GM19397 (cell line): ENCODE results near the gene PTP4A2.
"Not testable (repeated sequence)": the region's sequence is repeated elsewhere in the genome, so short reads cannot be mapped to it uniquely, and the experiment has no call there.

Experiments
- ATAC-seq: cut with Tn5 transposase; IDR thresholded peaks from one replicate; pipeline ENCODE4 v1.9.1; 2021; ENCODE audit warnings: mild to moderate bottlenecking, moderate library complexity; ENCODE audit not compliant: unreplicated experiment

The PTP4A2 gene

DNA sequence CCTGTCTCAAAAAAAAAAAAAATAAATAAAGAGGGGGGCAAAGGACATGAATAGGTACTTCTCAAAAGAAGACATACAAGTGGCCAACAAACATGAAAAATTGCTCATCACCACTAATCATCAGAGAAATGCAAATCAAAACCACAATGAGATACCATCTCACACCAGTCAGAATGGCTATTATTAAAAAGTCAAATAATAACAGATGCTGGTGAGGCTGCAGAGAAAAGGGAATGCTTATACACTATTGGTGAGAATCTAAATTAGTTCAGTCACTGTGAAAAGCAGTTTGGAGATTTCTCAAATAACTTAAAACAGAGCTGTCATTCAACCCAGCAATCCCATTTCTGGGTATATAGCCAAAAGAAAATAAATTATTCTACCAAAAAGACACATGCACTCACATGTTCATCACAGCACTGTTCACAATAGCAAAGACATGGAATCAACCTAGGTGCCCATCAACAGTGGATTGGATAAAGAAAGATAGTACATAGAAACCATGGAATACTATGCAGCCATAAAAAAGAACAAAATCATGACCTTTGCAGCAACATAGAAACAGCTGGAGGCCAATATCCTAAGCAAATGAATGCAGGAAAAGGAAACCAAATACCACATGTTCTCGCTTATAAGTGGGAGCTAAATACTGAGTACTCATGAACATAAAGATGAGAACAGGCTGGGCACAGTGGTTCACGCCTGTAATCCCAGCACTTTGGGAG lies 42.5 kb downstream of the PTP4A2 start:
- not testable (repeated sequence) for ATAC-seq

DNA sequence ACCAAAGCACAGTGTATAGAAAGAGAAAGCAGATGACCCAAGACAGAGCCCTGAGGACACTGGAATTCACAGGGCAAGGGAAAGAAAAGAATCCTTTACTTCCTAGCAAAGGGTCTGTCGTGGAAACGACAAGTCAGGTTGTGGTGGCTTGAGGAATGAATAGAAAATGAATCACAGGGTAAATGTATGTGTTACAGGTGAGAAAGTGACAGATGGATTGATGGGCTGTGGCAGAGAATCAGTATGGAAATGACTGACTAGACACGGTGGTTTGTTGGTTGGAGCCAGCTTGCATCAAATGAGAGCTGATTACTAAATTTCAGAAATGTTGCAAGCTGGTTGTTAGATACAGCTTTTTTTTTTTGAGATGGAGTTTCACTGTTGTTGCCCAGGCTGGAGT lies 46.9 kb downstream of the PTP4A2 start:
- ATAC-seq: no peak

DNA sequence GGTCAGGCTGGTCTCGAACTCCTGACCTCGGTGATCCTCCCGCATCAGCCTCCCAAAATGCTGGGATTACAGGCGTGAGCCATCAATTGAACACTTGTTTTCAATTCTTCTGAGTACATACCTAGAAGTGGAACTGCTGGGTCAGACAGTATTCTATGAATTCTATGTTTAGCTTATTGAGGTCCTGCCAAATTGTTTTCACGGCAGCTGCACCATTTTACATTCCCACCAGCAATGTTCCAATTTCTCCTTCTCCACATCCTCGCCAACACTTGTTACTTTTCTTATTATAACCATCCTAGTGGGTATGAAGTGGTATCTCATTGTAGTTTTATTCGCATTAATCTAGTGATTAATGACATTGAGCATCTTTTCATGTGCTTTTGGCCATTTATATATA lies 49.9 kb downstream of the PTP4A2 start:
- ATAC-seq: no peak

DNA sequence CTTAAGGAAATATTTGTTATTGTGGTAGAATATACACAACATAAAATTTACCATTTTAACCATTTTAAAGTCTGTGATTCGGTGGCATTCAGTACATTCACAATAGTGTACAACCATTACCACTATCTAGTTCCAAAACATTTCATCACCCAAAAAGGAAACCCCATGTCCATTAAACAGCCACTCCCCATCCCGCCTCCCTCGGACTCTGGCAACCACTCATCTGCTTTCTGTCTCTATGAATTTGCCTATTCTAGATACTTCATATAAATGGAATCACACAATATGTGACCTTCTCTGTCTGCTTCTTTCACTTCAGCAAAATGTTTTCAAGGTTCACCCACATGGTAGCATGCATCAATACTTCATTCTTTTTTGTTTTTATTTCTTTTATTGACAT lies 51.3 kb downstream of the PTP4A2 start:
- no peak for ATAC-seq

DNA sequence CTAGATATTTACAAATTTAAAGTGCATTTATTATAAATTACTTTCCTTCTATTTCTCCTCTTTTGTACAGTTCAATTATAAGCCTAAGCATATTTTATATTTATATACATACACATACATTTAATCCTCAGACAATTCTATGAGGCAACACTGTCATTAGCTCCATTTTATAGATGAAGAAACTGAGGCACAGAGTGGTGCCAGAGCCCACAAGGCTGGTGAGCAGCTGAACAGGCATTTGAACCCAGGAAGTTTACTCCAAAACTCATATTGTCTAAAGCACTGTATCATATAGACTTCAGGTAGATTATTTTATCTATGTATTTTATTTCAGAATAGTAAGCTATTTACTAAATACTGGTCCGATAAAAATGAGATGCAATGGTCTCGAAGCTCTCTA lies 52.3 kb downstream of the PTP4A2 start:
- ATAC-seq: no peak

DNA sequence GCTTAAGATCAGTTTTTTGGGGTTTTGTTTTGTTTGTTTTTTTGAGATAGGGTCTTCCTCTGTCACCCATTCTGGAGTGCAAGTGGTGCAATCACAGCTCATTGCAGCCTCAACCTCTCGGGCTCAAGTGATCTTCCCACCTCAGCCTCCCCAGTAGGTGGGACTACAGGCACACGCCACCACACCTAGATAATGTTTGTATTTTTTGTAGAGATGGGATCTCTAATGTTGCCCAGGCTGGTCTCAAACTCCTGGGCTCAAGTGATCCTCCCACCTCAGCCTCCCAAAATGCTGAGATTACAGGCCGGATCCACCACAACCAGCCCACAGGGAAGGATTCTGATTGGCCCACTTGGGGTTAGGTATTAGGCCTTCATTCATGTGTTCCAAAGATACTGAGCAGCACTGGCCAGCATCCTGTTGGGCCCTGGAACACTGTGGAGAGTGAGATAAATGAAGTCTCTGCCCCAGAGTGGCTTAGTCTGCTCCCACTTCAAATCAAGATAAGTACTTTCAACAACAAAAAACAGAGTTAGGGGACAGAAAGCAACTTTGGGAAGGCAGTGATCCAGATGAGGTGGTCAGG lies 54.7 kb downstream of the PTP4A2 start:
- ATAC-seq: no peak

DNA sequence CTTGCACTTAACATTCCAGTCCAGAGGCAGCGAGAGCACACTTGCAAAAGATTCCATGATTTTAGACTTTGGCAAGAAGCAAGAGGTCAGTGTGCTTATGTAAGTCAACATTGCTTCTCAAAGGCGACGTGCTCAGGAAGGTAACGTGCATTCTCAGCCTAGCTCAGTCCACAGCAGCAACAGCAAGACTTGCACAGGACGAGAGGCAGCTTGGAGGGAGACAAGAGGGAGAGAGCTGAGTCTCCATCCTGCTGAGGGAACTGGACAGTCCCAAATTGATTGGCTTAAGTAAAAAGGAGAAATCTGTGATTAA lies 56.5 kb downstream of the PTP4A2 start:
- no peak for ATAC-seq

DNA sequence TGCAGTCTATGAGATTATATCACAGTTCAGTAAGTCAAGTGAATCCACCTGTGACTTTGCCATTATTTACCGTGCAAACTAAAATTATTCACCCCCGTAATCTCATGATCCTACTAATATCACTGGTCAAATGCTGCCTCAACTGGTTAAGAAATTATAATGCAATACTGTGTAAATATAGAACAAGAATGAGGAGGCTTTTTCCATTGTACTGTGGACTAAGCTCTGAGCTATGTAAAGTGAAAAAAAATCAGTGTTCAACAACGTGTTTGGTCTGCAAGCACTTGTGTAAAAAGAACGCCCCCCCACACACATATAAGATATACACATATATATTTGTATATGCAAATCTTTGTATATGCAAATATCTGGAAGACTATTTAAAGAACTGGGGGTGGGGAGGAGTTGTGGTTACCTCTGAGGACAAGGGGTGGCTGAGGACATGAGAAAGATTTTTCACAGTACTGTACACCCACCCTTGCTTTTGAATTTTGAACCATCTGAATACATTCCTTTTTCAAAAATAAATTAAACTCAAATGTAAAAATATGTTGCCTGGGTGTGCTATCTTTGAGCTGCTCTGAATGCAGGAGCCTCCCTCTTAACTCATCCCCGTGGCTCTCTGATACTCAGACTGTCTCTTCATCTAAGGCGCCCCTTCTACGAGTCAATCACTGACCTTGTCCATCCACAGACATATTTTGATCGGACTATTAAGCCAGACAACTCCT lies 57.0 kb downstream of the PTP4A2 start:
- ATAC-seq: no peak

DNA sequence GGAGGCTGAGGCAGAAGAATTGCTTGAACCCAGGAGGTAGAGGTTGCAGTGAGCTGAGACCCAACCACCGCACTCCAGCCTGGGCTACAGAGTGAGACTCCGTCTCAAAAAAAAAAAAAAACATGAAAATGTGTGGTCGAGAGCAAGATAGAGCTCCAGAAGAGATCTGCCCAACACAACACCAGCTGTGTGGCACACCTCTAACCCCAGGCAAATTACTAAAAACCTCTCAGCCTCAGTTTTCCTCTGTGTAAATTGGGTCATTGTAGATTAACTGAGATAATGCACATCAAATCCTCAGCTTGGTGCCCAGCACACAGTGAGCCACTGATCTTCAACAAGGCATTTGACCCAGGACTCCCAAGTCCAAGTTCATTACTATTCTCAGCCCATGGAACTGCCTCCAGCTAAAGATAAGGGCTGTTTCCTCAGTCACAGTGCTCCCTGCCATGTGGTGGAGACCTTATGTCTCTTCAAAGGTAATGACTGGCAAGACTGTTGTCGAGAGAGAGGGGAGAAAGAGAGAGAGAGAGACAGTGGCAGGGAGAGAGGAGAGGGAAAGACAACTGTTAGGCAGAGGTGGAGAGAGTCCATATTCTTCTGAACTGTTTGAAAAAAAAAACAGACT lies 58.1 kb downstream of the PTP4A2 start:
- no peak for ATAC-seq

DNA sequence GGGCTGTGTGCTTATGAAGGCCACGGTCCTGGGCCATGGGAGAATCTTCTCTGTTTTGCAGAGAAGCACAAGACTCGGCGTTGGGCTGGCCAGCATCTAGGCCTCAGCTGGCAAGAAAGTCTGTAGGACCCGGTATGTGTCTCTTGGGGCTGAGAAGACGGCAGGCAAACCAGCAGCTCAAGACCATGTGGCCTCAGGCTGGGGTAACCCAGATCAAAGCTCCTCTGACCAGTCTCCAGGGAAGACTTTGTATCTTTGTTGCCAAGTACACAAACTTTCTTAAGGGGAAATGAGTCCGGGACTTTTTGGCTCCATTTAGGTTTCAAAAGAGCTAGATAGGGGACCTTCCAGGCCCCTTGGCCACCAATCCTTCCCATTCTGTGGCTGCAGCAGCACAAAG lies 60.1 kb downstream of the PTP4A2 start:
- no peak for ATAC-seq

DNA sequence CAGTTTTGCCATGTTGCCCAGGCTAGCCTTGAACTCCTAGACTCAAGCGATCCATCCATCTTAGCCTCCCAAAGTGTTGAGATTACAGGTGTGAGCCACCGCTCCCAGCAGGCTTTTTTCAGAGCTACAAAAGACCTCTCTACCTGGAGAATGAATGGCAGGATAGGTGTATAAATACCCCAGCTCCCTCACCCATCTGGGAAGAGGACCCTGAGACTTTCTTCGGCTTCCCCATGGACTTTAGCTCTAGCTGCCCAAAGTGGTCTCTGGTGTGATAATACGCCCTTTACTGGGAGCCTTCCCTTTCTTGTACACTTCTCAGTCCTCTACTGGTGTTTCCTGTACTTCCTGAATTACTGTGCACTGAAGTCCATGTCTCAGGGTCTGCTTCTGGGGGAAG lies 60.6 kb downstream of the PTP4A2 start:
- no peak for ATAC-seq

DNA sequence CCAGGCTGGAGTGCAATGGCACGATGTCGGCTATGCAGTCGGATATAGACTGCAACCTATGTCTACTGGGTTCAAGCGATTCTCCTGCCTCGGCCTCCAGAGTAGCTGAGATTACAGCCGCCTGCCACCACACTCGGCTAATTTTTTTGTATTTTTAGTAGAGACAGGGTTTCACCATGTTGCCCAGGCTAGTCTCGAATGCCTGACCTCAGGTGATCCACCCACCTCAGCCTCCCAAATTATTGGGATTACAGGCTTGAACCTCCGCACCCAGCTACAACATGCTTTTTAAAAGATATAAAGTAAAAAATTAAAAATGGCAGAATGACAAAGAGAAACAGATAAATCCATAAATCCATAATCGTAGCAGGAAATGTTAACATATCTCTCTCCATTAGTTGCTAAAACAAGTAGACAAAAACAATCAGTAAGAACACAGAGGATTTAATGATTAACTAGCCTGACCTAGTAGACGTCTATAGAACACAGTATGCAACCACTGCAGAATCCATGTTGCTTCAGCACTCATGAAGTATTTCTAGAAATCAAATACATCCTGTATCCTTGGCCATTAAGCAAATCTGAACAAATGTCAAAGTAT lies 62.4 kb downstream of the PTP4A2 start:
- no peak for ATAC-seq

DNA sequence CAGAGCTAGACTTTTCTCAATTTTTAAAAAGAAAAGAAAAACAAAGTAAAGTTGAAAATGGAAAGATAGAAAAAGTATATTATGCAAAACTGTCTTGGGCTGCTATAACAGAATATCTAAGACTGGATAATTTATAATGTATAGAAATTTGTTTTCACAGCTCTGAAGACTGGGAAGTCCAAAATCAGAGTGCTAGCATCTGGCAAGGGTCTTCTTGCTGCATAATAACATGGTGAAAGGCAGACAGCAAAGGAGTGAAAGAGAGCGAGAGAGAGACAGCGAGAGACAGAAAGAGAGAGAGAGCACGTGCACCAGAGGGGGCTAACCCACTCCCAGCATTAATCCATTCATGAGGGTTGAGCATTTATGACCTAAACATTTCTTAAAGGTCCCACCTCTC lies 63.2 kb downstream of the PTP4A2 start:
- no peak for ATAC-seq

DNA sequence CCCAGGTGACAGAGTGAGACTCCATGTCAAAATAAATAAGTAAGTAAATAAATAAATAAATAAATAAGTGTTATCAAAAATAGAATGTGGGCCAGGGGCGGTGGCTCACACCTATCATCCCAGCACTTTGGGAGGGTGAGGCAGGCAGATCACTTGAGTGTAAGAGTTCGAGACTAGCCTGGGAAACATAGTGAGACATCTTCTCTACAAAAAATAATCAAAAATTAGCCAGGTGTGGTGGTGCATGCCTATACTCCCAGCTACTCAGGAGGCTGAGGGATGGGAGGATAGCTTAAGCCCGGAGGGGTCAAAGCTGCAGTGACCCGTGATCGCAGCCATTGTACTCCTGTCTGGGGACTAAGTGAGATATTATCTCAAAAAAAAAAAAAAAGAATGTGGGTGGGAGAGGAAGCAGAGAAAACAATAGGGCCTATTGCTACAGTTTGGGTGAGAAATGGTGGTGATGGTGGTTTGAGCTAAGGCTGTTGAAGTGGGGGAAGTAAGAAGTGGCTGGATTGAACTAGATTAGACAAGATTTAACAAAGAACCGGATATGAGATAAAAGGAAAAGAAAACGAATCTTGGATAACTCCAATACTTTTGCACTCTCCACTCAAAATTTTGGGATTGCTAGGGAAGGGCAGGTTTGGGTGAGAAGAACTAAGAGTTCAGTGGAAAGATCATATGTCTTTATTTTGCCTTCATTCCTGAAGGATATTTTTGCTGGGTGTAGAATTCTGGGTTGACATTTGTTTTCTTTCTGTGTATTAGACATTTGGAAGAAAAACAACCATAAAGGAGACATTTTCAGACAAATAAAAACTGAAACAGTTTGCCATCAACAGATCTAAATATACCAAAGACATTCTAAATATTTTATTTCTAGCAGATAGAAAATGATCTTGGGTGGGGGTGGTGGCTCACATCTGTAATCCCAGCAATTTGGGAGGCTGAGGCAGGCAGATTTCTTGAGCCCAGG lies 65.2 kb downstream of the PTP4A2 start:
- ATAC-seq: no peak

DNA sequence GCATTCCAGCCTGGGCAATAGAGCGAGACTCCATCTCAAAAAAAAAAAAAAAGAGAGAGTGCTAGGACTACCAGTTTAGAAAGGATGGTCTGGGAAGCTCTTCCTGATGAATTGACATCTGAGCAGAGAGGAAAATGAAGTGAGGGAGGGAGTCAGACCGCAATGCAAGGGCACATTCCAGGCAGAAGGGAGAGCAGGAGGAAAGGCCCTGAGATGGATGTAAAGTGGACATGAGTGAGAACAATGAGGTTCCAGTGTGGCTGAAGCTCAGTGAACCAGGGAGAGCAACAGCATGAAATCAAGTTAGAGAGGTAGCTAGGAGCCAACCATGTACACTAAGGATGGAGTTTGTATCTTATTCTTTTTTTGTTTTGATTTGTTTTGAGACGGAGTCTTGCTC lies 66.5 kb downstream of the PTP4A2 start:
- ATAC-seq: no peak

DNA sequence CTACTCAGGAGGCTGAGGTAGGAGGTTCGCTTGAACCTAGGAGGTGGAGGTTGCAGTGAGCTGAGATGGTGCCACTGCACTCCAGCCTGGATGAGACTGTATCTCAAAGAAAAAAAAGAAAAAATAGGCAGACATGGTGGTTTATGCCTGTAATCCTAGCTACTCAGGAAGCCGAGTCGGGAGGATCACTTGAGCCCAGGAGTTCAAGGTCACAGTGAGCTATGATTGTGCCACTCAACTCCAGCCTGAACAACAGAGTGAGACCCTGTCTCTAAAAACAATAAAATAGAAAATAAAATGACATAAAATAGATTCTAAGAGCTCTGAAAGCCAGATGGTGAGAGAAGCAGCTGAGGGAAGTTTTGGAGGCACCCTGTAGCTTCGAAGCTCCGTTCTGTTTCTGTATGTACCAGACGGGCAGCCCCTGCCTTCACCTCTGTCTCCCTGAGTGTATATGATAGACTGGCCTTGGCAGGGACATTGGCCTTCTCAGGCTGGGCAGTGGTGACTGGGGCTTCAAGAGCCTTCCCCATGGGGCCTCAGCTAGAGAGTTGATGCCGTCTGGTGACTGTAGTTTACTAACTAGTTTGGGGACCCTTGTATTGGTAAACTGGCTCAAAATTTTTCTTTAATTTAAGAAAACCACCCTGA lies 68.0 kb downstream of the PTP4A2 start:
- ATAC-seq: no peak

DNA sequence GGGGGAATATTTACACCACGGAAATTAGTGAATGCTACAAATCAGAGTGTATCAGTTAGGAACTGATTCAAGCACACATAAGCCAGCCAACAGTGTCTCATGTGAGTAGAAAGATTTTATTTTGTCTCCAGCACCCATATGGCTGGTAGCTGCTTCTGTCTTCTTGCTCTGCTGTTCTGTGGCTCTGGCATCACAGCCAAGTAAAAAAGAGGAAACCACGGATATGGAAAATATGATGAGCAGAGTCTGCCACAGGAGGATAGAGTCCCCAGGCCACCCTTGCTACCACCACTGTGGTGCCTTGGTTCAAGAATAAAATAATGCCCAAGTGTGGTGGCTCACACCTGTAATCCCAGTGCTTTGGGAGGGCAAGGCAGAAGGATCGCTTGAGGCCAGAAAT lies 68.7 kb downstream of the PTP4A2 start:
- no peak for ATAC-seq

DNA sequence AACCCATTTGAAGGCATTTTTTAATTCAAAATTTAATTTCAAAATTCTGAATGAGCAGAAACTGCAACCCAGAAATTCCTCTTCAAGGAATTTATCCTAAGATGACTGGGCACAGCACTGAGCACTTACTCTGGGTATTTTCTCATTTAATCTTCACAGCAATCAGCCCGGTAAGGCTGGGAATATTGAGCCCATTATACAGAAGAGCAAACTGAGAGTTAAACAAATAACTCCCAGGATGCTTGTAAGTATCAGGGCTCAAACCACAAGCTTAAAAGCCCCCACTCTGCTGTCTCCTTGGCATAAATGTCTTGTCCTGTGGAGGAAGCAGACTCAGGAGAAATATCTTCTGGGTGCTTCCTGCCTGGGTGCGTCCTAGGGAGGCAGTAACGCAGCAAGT lies 69.3 kb downstream of the PTP4A2 start:
- ATAC-seq: no peak

DNA sequence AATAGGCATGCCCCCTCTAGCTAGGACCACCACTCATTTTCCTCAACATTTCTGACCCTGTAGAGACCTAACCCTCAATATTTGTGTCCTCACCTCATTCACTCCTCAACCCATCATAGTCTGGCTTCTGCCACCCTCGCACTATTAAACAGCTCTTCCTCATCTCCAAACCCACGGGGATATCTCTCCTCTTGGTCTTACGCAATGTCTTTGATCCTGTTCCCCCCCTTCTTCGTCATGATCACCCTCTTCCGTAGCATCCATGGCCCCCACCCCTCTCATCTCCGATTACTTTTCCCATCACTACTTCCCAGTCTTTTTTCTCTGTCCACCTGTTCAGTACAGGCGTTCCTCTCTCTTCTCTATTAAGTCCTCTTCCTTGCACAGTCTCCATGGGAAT lies 70.6 kb downstream of the PTP4A2 start:
- ATAC-seq: no peak

DNA sequence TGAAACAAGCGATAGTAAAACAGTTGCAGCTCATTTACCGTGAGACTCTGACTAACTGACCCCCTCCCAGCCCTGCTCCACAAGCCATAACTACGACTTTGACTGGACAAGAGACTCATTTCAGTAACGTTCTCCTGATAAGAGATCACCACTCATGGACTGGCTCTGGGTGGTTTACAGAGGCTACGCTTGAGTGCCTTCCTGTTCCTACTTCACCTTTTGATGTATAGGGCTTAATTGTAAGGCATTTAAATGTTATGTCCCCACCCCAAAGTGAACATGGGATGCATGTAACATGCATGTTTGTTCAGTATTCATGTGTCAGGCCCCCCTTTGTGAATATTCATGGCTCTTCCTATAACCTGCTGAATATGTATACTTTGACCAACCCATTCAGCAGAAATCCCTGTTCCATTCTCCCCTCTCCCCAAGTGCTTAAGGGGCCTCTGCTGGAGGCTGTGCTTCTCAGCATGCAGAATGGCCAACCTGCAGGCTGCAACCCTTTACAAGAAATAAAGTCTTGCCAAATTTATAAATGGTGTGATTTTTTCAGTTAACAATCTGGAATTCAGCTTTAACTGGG lies 71.6 kb downstream of the PTP4A2 start:
- no peak for ATAC-seq
